ENCODE measurements around the gene KICS2.
"Not testable (repeated sequence)": the region's sequence is repeated elsewhere in the genome, so short reads cannot be mapped to it uniquely, and the experiment has no call there.

KICS2 gene

DNA sequence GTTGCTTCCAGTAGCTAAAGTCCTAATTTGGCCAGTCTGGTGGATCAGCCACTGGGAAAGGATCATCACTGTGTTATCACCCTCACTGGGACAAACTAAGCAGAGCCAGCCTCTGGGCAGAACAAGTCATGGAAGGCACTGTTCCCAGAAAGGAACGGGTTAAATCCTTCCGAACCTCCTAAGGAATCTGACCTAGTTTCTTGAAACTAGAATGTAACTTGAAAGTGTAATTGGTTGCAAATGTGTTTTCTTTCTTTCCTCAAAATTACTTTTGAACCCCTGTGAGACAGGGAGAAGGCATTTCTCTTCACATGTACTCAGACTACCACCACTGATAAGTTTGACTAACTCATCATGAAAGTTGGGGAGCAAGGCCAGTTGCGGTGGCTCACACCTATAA lies 18.7 kb upstream of the KICS2 start:
- no peaks in the 10 kb centered on the region for H3K27me3 ChIP-seq (ENCODE audit: control insufficient read depth, insufficient read depth, low read length)
- no peak overlapping the region for H3K4me3 ChIP-seq (ENCODE audit: low read length)
- no peak overlapping the region for H3K9ac ChIP-seq (ENCODE audit: low read length)
- no peaks in the 10 kb centered on the region for H3K36me3 ChIP-seq (ENCODE audit: control insufficient read depth, insufficient read depth, low read length)
- peaks cover 4% of the 10 kb centered on the region for H3K4me1 ChIP-seq (ENCODE audit: control insufficient read depth, insufficient read depth, low read length)
- H3K9me3 ChIP-seq (ENCODE audit: control insufficient read depth, low read length): no peaks in the 10 kb centered on the region

DNA sequence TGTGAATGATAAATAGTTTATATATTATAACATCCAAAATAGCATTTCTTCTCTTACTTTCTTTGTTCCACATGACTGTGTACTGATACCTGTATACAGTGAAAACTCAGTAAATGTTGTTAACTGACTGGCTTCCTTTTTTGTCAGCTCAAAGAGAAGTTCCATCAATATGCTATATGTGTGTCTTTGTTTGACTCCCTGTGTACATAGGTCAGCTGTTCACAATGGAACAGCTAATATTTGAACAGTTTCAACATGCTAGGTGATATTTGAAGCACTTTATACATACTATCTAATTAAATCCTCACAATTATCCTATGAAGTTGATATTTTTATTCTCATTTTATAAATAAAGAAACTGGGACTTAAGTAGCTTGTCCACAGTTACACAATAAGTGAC lies 15.3 kb upstream of the KICS2 start:
- no peak overlapping the region for H3K9ac ChIP-seq (ENCODE audit: low read length)
- H3K9me3 ChIP-seq (ENCODE audit: control insufficient read depth, low read length): no peaks in the 10 kb centered on the region
- peaks cover 4% of the 10 kb centered on the region for H3K4me1 ChIP-seq (ENCODE audit: control insufficient read depth, insufficient read depth, low read length)
- no peak overlapping the region for H3K4me3 ChIP-seq (ENCODE audit: low read length)
- H3K27me3 ChIP-seq (ENCODE audit: control insufficient read depth, insufficient read depth, low read length): no peaks in the 10 kb centered on the region
- H3K36me3 ChIP-seq (ENCODE audit: control insufficient read depth, insufficient read depth, low read length): no peaks in the 10 kb centered on the region

GRCh38 chr12:64236549-64236948 lies 14.5 kb upstream of the KICS2 start:
- no peaks in the 10 kb centered on the region for H3K9me3 ChIP-seq (ENCODE audit: control insufficient read depth, low read length)
- H3K9ac ChIP-seq (ENCODE audit: low read length): no peak overlapping the region
- H3K4me1 ChIP-seq (ENCODE audit: control insufficient read depth, insufficient read depth, low read length): peaks cover 4% of the 10 kb centered on the region
- H3K4me3 ChIP-seq (ENCODE audit: low read length): no peak overlapping the region
- no peaks in the 10 kb centered on the region for H3K36me3 ChIP-seq (ENCODE audit: control insufficient read depth, insufficient read depth, low read length)
- no peaks in the 10 kb centered on the region for H3K27me3 ChIP-seq (ENCODE audit: control insufficient read depth, insufficient read depth, low read length)

DNA sequence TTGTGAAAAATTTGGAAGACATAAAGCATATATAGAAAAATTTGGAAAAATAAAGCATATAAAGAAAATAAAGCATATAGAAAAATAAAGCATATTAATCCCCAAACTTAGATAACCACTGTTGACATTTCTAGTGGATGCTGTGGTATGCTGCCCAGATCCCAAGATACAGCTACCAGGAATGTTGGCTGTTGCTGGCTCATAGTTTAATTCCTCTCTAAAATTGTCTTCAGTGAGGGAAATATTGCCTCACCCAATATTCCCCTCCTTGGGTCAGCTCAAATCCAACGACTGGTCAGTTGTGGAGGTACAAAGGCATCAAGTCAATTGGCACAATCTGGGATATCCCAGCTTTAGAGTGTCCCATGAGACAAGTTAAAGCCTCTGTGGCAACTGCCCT lies 10.1 kb upstream of the KICS2 start:
- H3K9me3 ChIP-seq (ENCODE audit: control insufficient read depth, low read length): no peaks in the 10 kb centered on the region
- no peaks in the 10 kb centered on the region for H3K27me3 ChIP-seq (ENCODE audit: control insufficient read depth, insufficient read depth, low read length)
- H3K4me3 ChIP-seq (ENCODE audit: low read length): no peak overlapping the region
- H3K9ac ChIP-seq (ENCODE audit: low read length): no peak overlapping the region
- no peaks in the 10 kb centered on the region for H3K36me3 ChIP-seq (ENCODE audit: control insufficient read depth, insufficient read depth, low read length)
- H3K4me1 ChIP-seq (ENCODE audit: control insufficient read depth, insufficient read depth, low read length): peaks cover 4% of the 10 kb centered on the region

DNA sequence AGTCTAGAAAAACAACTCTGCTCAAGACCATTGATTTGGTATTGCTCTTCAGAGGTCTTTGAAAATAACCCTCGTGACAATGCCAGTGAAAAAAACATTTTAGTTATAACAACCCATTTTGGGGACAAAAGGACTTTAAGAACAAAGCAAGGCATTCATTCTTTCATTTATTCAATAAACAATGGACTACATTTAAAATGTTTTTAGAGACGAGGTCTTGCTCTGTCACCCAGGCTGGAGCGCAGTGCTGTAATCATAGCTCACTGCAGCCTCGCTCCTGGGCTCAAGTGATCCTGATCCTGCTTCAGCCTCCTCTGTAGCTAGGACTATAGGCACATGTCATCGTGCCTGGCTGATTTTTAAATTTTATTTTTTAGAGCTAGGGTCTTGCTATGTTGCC lies 7.7 kb upstream of the KICS2 start:
- Histone ChIP-seq H3K27me3 (ENCODE audit: control insufficient read depth, insufficient read depth, low read length) (no peaks in the 10 kb centered on the region), H3K9ac (ENCODE audit: low read length) (no peak overlapping the region), H3K9me3 (ENCODE audit: control insufficient read depth, low read length) (no peaks in the 10 kb centered on the region), H3K4me1 (ENCODE audit: control insufficient read depth, insufficient read depth, low read length) (no peaks in the 10 kb centered on the region), H3K36me3 (ENCODE audit: control insufficient read depth, insufficient read depth, low read length) (no peaks in the 10 kb centered on the region), H3K4me3 (ENCODE audit: low read length) (no peak overlapping the region)

DNA sequence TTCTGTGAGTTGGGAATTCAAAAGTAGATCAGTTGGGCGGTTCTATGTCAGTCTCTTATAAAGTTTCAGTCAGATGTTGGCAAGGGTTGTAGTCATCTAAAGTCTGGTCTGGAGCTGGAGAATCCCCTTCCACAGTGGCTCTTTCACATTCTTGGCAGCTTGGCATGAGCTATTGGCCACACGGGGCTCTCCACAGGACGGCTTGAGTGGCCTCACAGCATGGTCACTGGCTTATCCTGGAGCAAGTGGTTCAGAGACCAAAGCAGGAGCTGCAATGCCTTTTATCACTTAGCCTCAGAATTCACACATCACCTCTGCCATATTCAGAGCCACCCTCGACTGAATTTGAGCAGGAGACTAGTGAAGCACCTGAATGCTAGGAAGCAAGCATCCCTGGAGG lies 7.1 kb upstream of the KICS2 start:
- no peaks in the 10 kb centered on the region for H3K4me1 ChIP-seq (ENCODE audit: control insufficient read depth, insufficient read depth, low read length)
- H3K4me3 ChIP-seq (ENCODE audit: low read length): no peak overlapping the region
- no peaks in the 10 kb centered on the region for H3K27me3 ChIP-seq (ENCODE audit: control insufficient read depth, insufficient read depth, low read length)
- H3K9me3 ChIP-seq (ENCODE audit: control insufficient read depth, low read length): no peaks in the 10 kb centered on the region
- H3K9ac ChIP-seq (ENCODE audit: low read length): no peak overlapping the region
- no peaks in the 10 kb centered on the region for H3K36me3 ChIP-seq (ENCODE audit: control insufficient read depth, insufficient read depth, low read length)

DNA sequence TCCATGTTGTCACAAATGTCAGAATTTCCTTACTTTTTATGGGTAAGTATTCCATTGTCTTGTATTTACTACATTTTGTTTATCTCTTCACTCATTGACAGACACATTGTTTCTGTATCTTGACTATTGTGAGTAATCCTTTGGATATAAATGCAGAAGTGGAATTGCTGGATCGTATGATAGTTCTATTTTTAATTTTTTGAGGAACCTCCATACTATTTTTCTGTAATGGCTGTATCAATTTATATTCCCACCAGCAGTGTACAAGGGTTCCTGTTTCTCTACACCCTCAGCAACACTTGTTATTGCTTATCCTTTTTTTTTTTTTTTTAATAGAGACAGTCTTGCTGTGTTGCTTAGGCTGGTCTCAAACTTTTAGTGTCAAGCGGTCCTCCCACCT lies 3.5 kb upstream of the KICS2 start:
- no peaks in the 10 kb centered on the region for H3K9me3 ChIP-seq (ENCODE audit: control insufficient read depth, low read length)
- no peaks in the 10 kb centered on the region for H3K27me3 ChIP-seq (ENCODE audit: control insufficient read depth, insufficient read depth, low read length)
- H3K9ac ChIP-seq (ENCODE audit: low read length): no peak overlapping the region
- peaks cover 7% of the 10 kb centered on the region for H3K4me1 ChIP-seq (ENCODE audit: control insufficient read depth, insufficient read depth, low read length)
- no peak overlapping the region for H3K4me3 ChIP-seq (ENCODE audit: low read length)
- H3K36me3 ChIP-seq (ENCODE audit: control insufficient read depth, insufficient read depth, low read length): no peaks in the 10 kb centered on the region

GRCh38 chr12:64221651-64222008 lies 466 bp downstream of the KICS2 start:
- H3K27me3 ChIP-seq (ENCODE audit: control insufficient read depth, insufficient read depth, low read length): no peaks in the 10 kb centered on the region
- no peaks in the 10 kb centered on the region for H3K9me3 ChIP-seq (ENCODE audit: control insufficient read depth, low read length)
- H3K9ac ChIP-seq (ENCODE audit: low read length): peak overlapping the region; percentile 72
- H3K4me3 ChIP-seq (ENCODE audit: low read length): peak overlapping the region; percentile 75
- peaks cover 7% of the 10 kb centered on the region for H3K4me1 ChIP-seq (ENCODE audit: control insufficient read depth, insufficient read depth, low read length)
- no peaks in the 10 kb centered on the region for H3K36me3 ChIP-seq (ENCODE audit: control insufficient read depth, insufficient read depth, low read length)

DNA sequence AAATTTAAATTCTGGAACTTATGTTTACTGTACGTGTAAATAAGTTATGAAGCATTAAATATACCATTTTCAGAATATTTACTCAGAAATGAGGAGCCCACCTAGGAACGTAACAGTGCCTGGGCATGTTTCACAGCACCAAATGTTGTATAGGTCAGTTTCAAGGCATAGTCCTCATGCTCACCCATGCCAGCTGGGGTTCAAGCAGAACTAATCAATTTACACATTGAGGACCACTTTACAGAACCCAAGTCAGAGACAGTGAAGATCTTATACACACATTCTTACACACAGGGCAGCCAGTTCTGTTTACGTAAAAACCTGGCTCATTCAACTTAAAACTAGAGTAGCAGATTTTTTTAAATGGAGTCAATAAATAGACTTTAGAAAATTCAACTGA lies 2.0 kb downstream of the KICS2 start:
- H3K4me3 ChIP-seq (ENCODE audit: low read length): no peak overlapping the region
- H3K27me3 ChIP-seq (ENCODE audit: control insufficient read depth, insufficient read depth, low read length): no peaks in the 10 kb centered on the region
- H3K36me3 ChIP-seq (ENCODE audit: control insufficient read depth, insufficient read depth, low read length): no peaks in the 10 kb centered on the region
- H3K9ac ChIP-seq (ENCODE audit: low read length): no peak overlapping the region
- peaks cover 7% of the 10 kb centered on the region for H3K4me1 ChIP-seq (ENCODE audit: control insufficient read depth, insufficient read depth, low read length)
- H3K9me3 ChIP-seq (ENCODE audit: control insufficient read depth, low read length): no peaks in the 10 kb centered on the region

DNA sequence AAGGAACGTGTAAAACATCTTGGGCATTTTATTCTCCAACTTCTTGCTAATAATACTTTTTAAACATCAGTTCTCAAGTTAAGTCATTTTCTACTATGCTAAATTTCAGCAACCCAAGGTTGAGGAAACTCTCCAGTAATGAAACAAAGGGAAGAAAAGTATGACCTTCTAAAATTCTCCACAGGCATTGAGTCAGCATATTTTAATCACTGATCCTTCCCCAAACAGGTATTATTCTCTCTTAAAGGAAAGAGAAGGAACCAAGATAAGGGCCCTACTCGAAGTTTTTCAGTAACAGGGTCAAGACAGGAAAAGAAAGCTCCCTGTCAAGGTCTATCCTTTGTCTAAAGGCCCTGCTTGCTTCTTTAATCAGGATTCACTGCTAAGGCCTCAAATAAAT lies 3.0 kb downstream of the KICS2 start:
- no peaks in the 10 kb centered on the region for H3K36me3 ChIP-seq (ENCODE audit: control insufficient read depth, insufficient read depth, low read length)
- H3K4me3 ChIP-seq (ENCODE audit: low read length): no peak overlapping the region
- H3K4me1 ChIP-seq (ENCODE audit: control insufficient read depth, insufficient read depth, low read length): peaks cover 7% of the 10 kb centered on the region
- no peaks in the 10 kb centered on the region for H3K27me3 ChIP-seq (ENCODE audit: control insufficient read depth, insufficient read depth, low read length)
- H3K9me3 ChIP-seq (ENCODE audit: control insufficient read depth, low read length): no peaks in the 10 kb centered on the region
- peak overlapping the region; percentile 18 for H3K9ac ChIP-seq (ENCODE audit: low read length)

- H3K9ac ChIP-seq (ENCODE audit: low read length): peak overlapping the region; percentile 33
- H3K4me3 ChIP-seq (ENCODE audit: low read length): no peak overlapping the region
- H3K27me3 ChIP-seq (ENCODE audit: control insufficient read depth, insufficient read depth, low read length): no peaks in the 10 kb centered on the region
- no peaks in the 10 kb centered on the region for H3K9me3 ChIP-seq (ENCODE audit: control insufficient read depth, low read length)
- no peaks in the 10 kb centered on the region for H3K36me3 ChIP-seq (ENCODE audit: control insufficient read depth, insufficient read depth, low read length)
- H3K4me1 ChIP-seq (ENCODE audit: control insufficient read depth, insufficient read depth, low read length): peaks cover 7% of the 10 kb centered on the region
Observed at GRCh38 chr12:64218597-64218996, 3.5 kb downstream of the KICS2 start.

DNA sequence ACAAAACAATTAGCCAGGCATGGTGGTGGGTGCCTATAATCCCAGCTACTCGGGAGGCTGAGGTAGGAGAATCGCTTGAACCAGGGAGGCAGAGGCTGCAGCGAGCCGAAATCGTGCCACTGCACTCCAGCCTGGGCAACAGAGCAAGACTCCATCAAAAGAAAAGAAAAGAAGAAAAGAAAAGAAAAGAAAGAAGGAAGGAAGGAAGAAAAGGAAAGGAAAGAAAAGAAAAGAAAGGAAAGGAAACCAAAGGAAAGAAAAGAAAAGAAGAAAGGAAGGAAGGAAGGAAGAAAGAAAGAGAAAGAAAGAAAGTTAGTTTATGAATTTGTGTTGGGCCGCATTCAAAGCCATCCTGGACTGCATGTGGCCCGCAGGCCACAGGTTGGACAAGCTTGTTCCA lies 4.5 kb downstream of the KICS2 start:
- H3K4me1 ChIP-seq (ENCODE audit: control insufficient read depth, insufficient read depth, low read length); H3K9ac ChIP-seq (ENCODE audit: low read length); H3K4me3 ChIP-seq (ENCODE audit: low read length); H3K27me3 ChIP-seq (ENCODE audit: control insufficient read depth, insufficient read depth, low read length); H3K36me3 ChIP-seq (ENCODE audit: control insufficient read depth, insufficient read depth, low read length); H3K9me3 ChIP-seq (ENCODE audit: control insufficient read depth, low read length): not testable (repeated sequence)

DNA sequence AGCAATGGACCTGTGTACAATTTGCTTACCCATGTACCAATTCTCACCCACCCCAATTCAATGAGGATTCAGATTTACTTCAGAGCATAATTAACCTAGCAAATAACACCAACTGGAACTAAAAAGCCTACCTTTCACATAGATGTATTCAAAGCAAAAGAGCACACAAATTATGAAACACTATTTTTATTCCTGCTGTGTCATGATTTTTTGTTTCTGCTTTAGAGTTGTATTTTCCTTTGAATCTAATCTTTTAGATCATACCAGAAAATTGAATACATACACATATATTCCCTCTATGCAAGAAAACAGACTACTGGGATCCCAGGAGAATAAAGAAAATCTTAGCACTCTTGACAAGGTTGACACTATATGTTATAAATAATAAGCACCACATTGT lies 5.9 kb downstream of the KICS2 start:
- no peak overlapping the region for H3K4me3 ChIP-seq (ENCODE audit: low read length)
- H3K9me3 ChIP-seq (ENCODE audit: control insufficient read depth, low read length): no peaks in the 10 kb centered on the region

More for the DNA sequence above, 5.9 kb downstream of the KICS2 start:
- Histone ChIP-seq H3K36me3 (ENCODE audit: control insufficient read depth, insufficient read depth, low read length) (no peaks in the 10 kb centered on the region), H3K4me1 (ENCODE audit: control insufficient read depth, insufficient read depth, low read length) (peaks cover 5% of the 10 kb centered on the region), H3K27me3 (ENCODE audit: control insufficient read depth, insufficient read depth, low read length) (no peaks in the 10 kb centered on the region), H3K9ac (ENCODE audit: low read length) (no peak overlapping the region)
